ENCODE measurements around the gene HRH2. TPM values are rescaled to one million over a fixed set of nuclear protein-coding genes. Genes with fewer than 3 reads are reported as not detected.

The HRH2 gene
- total and polyA plus RNA-seq, 2 donors (not counting 1 experiment from before 2014, with no cell fraction given): 0.46 TPM; not detected in 1

GRCh38 chr5:175627739-175628138, 30.1 kb upstream of the HRH2 start:
- Histone ChIP-seq H3K4me3 (ENCODE audit: control extremely low read depth in 1 of 5, extremely low read depth in 1 of 5, insufficient read depth in 1 of 5, low read depth in 2 of 5, low read length in 4 of 5) (no peak overlapping the region), H3K27ac (ENCODE audit: low read length in 2 of 2) (no peak overlapping the region), H3K27me3 (replicated peaks in 1 of 4; ENCODE audit: control extremely low read depth in 1 of 4, control insufficient read depth in 3 of 4, insufficient read depth in 4 of 4, low read length in 3 of 4) (peaks cover 0 to 7% (median 0%) of the 10 kb centered on the region in 4 experiments), H4K20me1 (ENCODE audit: control insufficient read depth, insufficient read depth, low read length, poor library complexity, severe bottlenecking) (no peaks in the 10 kb centered on the region), H3K4me2 (replicated peaks; ENCODE audit: low read depth, low read length, poor library complexity, severe bottlenecking) (no peak overlapping the region), H3K9ac (ENCODE audit: low read length) (no peak overlapping the region), H3K36me3 (replicated peaks in 1 of 2; ENCODE audit: control extremely low read depth in 1 of 2, control insufficient read depth in 1 of 2, extremely low read depth in 1 of 2, insufficient read depth in 2 of 2, low read length in 1 of 2) (no peaks in the 10 kb centered on the region), H3K4me1 (ENCODE audit: control insufficient read depth in 2 of 2, insufficient read depth in 2 of 2, low read length in 2 of 2) (no peaks in the 10 kb centered on the region), H3K9me3 (ENCODE audit: control extremely low read depth in 1 of 3, control insufficient read depth in 2 of 3, insufficient read depth in 1 of 3, low read length in 2 of 3) (peaks cover 0 to 51% (median 5%) of the 10 kb centered on the region in 3 donors), H2AFZ (ENCODE audit: insufficient read depth, low read depth, low read length, poor library complexity, severe bottlenecking) (no peak overlapping the region), H3K79me2 (ENCODE audit: control insufficient read depth, insufficient read depth, low read length) (no peaks in the 10 kb centered on the region)
- no peak for DNase-seq
- no peak overlapping the region for H3K27ac Mint-ChIP-seq
- TF ChIP-seq CTCF (IDR thresholded peaks at IDR 0.05) (no peak), EZH2 (IDR thresholded peaks at IDR 0.05; ENCODE audit: borderline replicate concordance, insufficient read depth, low read depth, low read length, poor library complexity, severe bottlenecking) (no peak)
- POLR2A ChIA-PET: no interaction called here
- H3K27me3 Mint-ChIP-seq: no peaks in the 10 kb centered on the region
- intact Hi-C loops (cut with micrococcal nuclease): no loop called here
- CTCF ChIA-PET: no interaction called here
- 97% methylated on average over 3 of the region's 4 CpGs for WGBS (ENCODE audit: insufficient coverage)
- H3K4me3 Mint-ChIP-seq: no peak overlapping the region
- ATAC-seq (ENCODE audit: low read depth): no peak
- H3K9me3 Mint-ChIP-seq (ENCODE audit: insufficient read depth): peaks cover 4% of the 10 kb centered on the region
- no peaks in the 10 kb centered on the region for H3K4me1 Mint-ChIP-seq

- Mint-ChIP-seq H3K4me3 (no peak overlapping the region), H3K4me1 (no peaks in the 10 kb centered on the region), H3K27me3 (no peaks in the 10 kb centered on the region), H3K27ac (no peak overlapping the region), H3K9me3 (ENCODE audit: insufficient read depth) (peaks cover 4% of the 10 kb centered on the region)
- TF ChIP-seq EZH2 (IDR thresholded peaks at IDR 0.05; ENCODE audit: borderline replicate concordance, insufficient read depth, low read depth, low read length, poor library complexity, severe bottlenecking) (no peak), CTCF (IDR thresholded peaks at IDR 0.05) (no peak)
- H3K9me3 ChIP-seq (ENCODE audit: control extremely low read depth in 1 of 3, control insufficient read depth in 2 of 3, insufficient read depth in 1 of 3, low read length in 2 of 3): peaks cover 0 to 51% (median 5%) of the 10 kb centered on the region in 3 donors
- ChIA-PET POLR2A (no interaction called here), CTCF (no interaction called here)
- no peaks in the 10 kb centered on the region for H3K79me2 ChIP-seq (ENCODE audit: control insufficient read depth, insufficient read depth, low read length)
- no peaks in the 10 kb centered on the region for H3K4me1 ChIP-seq (ENCODE audit: control insufficient read depth in 2 of 2, insufficient read depth in 2 of 2, low read length in 2 of 2)
- no peaks in the 10 kb centered on the region for H4K20me1 ChIP-seq (ENCODE audit: control insufficient read depth, insufficient read depth, low read length, poor library complexity, severe bottlenecking)
- DNase-seq (no peak), ATAC-seq (ENCODE audit: low read depth) (no peak)
- H3K36me3 ChIP-seq (replicated peaks in 1 of 2; ENCODE audit: control extremely low read depth in 1 of 2, control insufficient read depth in 1 of 2, extremely low read depth in 1 of 2, insufficient read depth in 2 of 2, low read length in 1 of 2): no peaks in the 10 kb centered on the region
- H3K27ac ChIP-seq (ENCODE audit: low read length in 2 of 2): no peak overlapping the region
- no peak overlapping the region for H2AFZ ChIP-seq (ENCODE audit: insufficient read depth, low read depth, low read length, poor library complexity, severe bottlenecking)
- peaks cover 0 to 7% (median 0%) of the 10 kb centered on the region in 4 experiments for H3K27me3 ChIP-seq (replicated peaks in 1 of 4; ENCODE audit: control extremely low read depth in 1 of 4, control insufficient read depth in 3 of 4, insufficient read depth in 4 of 4, low read length in 3 of 4)
- no peak overlapping the region for H3K4me3 ChIP-seq (ENCODE audit: control extremely low read depth in 1 of 5, extremely low read depth in 1 of 5, insufficient read depth in 1 of 5, low read depth in 2 of 5, low read length in 4 of 5)
- intact Hi-C loops (cut with micrococcal nuclease): no loop called here
- no peak overlapping the region for H3K9ac ChIP-seq (ENCODE audit: low read length)
- 100% methylated on average over 5 of the region's 8 CpGs for WGBS (ENCODE audit: insufficient coverage)
- no peak overlapping the region for H3K4me2 ChIP-seq (replicated peaks; ENCODE audit: low read depth, low read length, poor library complexity, severe bottlenecking)
These were observed 29.2 kb upstream of the HRH2 start for GRCh38 chr5:175628668-175629067.
